Esophagus squamous epithelium (tissue), 4 donors: ENCODE results near the gene TSC22D1.

Experiments used
- CTCF ChIP-seq, 6 experiments: fragments of 450-650 bp in 4 of 6; fragments of 200-600 bp in 2 of 6; sonication (generic) in 2 of 6; IDR thresholded peaks; one replicate each; pipeline ENCODE4 v1.5.1; 2016 to 2019; ENCODE audit warnings: antibody characterized with exemption in 6 of 6, mild to moderate bottlenecking in 4 of 6, moderate library complexity in 4 of 6
- POLR2A ChIP-seq, 4 donors: fragments of 450-650 bp; IDR thresholded peaks; one replicate each; pipeline ENCODE4 v1.6.1; 2017; ENCODE audit warnings: antibody characterized with exemption in 4 of 4, mild to moderate bottlenecking in 4 of 4, moderate library complexity in 3 of 4

GRCh38 chr13:44508562-44509077 is 67.5 kb downstream of the TSC22D1 start:
- TF ChIP-seq CTCF (IDR thresholded peaks at IDR 0.05) (no peak), POLR2A (IDR thresholded peaks at IDR 0.05) (no peak)
